NCI-H2196 (cell line): ENCODE measurements around the gene TXNDC8.

Source experiments
- DNase-seq: peaks from one replicate; lab custom pipeline; 2025; ENCODE audit not compliant: unreplicated experiment; lab: John Stamatoyannopoulos, UW

The TXNDC8 gene

GRCh38 chr9:110282018-110282738, 55.5 kb downstream of the TXNDC8 start:
- no peak for DNase-seq

- no peak for DNase-seq
These were observed 59.5 kb downstream of the TXNDC8 start for GRCh38 chr9:110278080-110278707.

GRCh38 chr9:110276781-110277180, 60.9 kb downstream of the TXNDC8 start:
- no peak for DNase-seq

GRCh38 chr9:110270211-110270995, 67.3 kb downstream of the TXNDC8 start:
- DNase-seq = no peak

- DNase-seq = no peak
These were observed 70.9 kb downstream of the TXNDC8 start for GRCh38 chr9:110266795-110267194.

GRCh38 chr9:110261632-110262031, 76.0 kb downstream of the TXNDC8 start:
- DNase-seq = no peak

GRCh38 chr9:110260911-110261310, 76.8 kb downstream of the TXNDC8 start:
- no peak for DNase-seq

- no peak for DNase-seq
These were observed 78.1 kb downstream of the TXNDC8 start for GRCh38 chr9:110259566-110259965.

- DNase-seq = no peak
These were observed 79.0 kb downstream of the TXNDC8 start for GRCh38 chr9:110258690-110259091.

GRCh38 chr9:110257956-110258355, 79.7 kb downstream of the TXNDC8 start:
- DNase-seq = no peak

GRCh38 chr9:110257097-110257841, 80.4 kb downstream of the TXNDC8 start:
- DNase-seq = no peak

- DNase-seq = peak; percentile 93
These were observed 81.1 kb downstream of the TXNDC8 start, which contains the start of gene TXN for GRCh38 chr9:110256380-110257096. TSS of gene TXN (minus strand) at chr9:110256507. CDS start at chr9:110256435, 72 bp downstream.

GRCh38 chr9:110255463-110256379, 81.9 kb downstream of the TXNDC8 start:
- peak; percentile 18 for DNase-seq

- DNase-seq = no peak
These were observed 82.6 kb downstream of the TXNDC8 start for GRCh38 chr9:110255034-110255462.

- no peak for DNase-seq
These were observed 83.2 kb downstream of the TXNDC8 start for GRCh38 chr9:110254500-110254899.
